ENCODE results near the gene TMEM174. TPM values are rescaled to one million over a fixed set of nuclear protein-coding genes. Genes with fewer than 3 reads are reported as not detected.

The TMEM174 gene
- total and polyA plus RNA-seq, 5 donors from 2014 or later, result not detected

DNA sequence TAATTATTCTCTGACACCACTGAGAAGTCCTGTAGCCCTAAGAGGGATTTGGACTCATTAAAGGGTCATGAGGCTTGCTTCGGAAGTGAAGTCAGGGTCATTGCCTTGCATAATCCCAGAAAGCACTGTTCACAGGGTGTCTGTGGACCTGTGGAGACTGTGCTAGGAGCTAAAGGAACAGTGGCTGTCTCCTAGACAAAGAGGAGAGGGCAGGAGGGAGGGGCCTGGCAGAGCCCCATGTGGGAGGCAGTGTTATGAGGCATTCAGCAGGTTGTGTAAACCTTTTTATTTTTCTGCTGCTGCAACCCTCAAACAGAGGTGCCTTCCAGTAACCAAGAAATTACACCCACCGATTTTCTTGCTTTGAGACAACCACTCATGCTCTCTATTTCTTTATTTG is 3.3 kb downstream of the TMEM174 start:
- Mint-ChIP-seq H3K4me1 (no peaks in the 10 kb centered on the region), H3K4me3 (no peak overlapping the region), H3K36me3 (no peaks in the 10 kb centered on the region), H3K27ac (no peak overlapping the region), H3K9me3 (no peaks in the 10 kb centered on the region), H3K27me3 (peaks cover 59% of the 10 kb centered on the region)
- Histone ChIP-seq H3K4me3 (ENCODE audit: low read depth, low read length) (no peak overlapping the region), H3K4me1 (ENCODE audit: control insufficient read depth, insufficient read depth, low read length, poor library complexity, severe bottlenecking) (no peaks in the 10 kb centered on the region), H3K36me3 (ENCODE audit: control insufficient read depth, insufficient read depth, low read length) (no peaks in the 10 kb centered on the region), H3K27me3 (ENCODE audit: control insufficient read depth, insufficient read depth, low read length) (peaks cover 9% of the 10 kb centered on the region), H3K27ac (ENCODE audit: insufficient read depth, low read length, poor library complexity, severe bottlenecking) (no peak overlapping the region), H3K9me3 (ENCODE audit: control insufficient read depth in 2 of 2, low read length in 2 of 2) (no peaks in the 10 kb centered on the region)
- ATAC-seq (ENCODE audit: low read depth in 2 of 2), result no peak
- DNase-seq, result no peak

DNA sequence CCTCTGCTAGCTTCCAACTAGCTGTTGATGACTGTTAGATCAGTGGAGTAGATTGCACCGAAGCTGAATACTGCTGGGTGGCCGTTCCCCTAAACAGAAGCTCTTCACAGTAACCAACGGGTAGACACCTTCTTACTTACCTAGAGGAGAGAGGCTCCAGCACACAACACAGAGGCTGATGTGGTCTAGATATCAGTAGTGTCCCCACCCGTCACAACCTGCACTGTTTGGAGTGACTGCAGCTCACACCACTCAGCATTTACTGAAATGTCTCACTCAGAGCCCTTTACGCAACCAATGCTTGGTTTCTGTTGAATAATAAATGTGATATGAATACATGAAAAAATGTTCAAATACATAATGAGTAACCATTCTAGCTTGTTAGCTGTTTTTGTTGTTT is 5.3 kb downstream of the TMEM174 start:
- Mint-ChIP-seq H3K27me3 (peaks cover 65% of the 10 kb centered on the region), H3K4me1 (no peaks in the 10 kb centered on the region), H3K9me3 (peaks cover 0 to 3% (median 0%) of the 10 kb centered on the region in 7 donors), H3K36me3 (no peaks in the 10 kb centered on the region), H3K27ac (no peak overlapping the region), H3K4me3 (no peak overlapping the region)
- Histone ChIP-seq H3K9me3 (ENCODE audit: control insufficient read depth in 2 of 2, low read length in 2 of 2) (no peaks in the 10 kb centered on the region), H3K4me1 (ENCODE audit: control insufficient read depth, insufficient read depth, low read length, poor library complexity, severe bottlenecking) (no peaks in the 10 kb centered on the region), H3K4me3 (ENCODE audit: low read depth, low read length) (no peak overlapping the region), H3K27me3 (ENCODE audit: control insufficient read depth, insufficient read depth, low read length) (peaks cover 11% of the 10 kb centered on the region), H3K36me3 (ENCODE audit: control insufficient read depth, insufficient read depth, low read length) (no peaks in the 10 kb centered on the region), H3K27ac (ENCODE audit: insufficient read depth, low read length, poor library complexity, severe bottlenecking) (no peak overlapping the region)
- ATAC-seq (ENCODE audit: low read depth in 2 of 2) (no peak), DNase-seq (no peak)

DNA sequence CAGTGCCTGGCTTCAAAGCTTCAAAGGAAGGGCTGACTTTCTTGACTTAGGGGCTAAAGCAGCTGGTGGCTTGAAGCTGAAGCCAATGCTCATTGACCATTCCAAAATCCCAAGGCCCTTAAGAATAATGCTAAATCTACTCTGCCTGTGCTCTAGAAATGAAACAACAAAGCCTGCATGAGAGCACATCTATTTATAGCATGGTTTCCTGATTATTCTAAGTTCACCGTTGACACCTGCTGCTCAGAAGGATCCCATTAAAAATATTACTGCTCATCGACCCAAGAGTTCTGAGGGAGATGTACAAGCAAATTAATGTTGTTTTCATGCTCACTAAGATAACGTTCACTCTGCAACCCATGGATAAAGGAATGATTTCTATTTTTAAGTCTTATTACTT is 6.7 kb downstream of the TMEM174 start:
- no peak overlapping the region for H3K27ac Mint-ChIP-seq
- peaks cover 0 to 7% (median 3%) of the 10 kb centered on the region in 7 donors for H3K9me3 Mint-ChIP-seq
- H3K4me3 ChIP-seq (ENCODE audit: low read depth, low read length), result no peak overlapping the region
- H3K27me3 ChIP-seq (ENCODE audit: control insufficient read depth, insufficient read depth, low read length), result peaks cover 11% of the 10 kb centered on the region
- H3K36me3 ChIP-seq (ENCODE audit: control insufficient read depth, insufficient read depth, low read length), result no peaks in the 10 kb centered on the region
- no peaks in the 10 kb centered on the region for H3K9me3 ChIP-seq (ENCODE audit: control insufficient read depth in 2 of 2, low read length in 2 of 2)
- H3K36me3 Mint-ChIP-seq, result no peaks in the 10 kb centered on the region
- no peak overlapping the region for H3K27ac ChIP-seq (ENCODE audit: insufficient read depth, low read length, poor library complexity, severe bottlenecking)
- no peak overlapping the region for H3K4me3 Mint-ChIP-seq
- H3K27me3 Mint-ChIP-seq, result peaks cover 60% of the 10 kb centered on the region
- H3K4me1 Mint-ChIP-seq, result no peaks in the 10 kb centered on the region
- no peak for DNase-seq
- no peak for ATAC-seq (ENCODE audit: low read depth in 2 of 2)
- H3K4me1 ChIP-seq (ENCODE audit: control insufficient read depth, insufficient read depth, low read length, poor library complexity, severe bottlenecking), result no peaks in the 10 kb centered on the region

DNA sequence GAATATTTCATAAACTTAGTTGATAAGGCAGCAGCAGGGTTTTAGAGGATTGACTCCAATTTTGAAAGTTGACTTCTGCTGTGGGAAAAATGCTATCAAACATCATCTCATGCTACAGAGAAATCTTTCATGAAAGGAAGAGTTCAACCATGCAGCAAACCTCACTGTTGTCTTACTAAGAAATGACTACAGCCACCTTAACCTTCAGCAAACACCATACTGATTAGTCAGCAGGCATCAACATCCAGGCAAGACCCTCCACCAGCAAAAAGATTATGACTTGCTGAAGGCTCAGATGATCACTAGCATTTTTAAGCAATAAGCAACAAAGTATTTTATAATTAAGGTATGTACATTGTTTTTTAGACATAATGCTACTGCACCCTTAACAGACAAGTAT is 7.6 kb downstream of the TMEM174 start:
- H3K27me3 Mint-ChIP-seq, result peaks cover 52% of the 10 kb centered on the region
- H3K36me3 Mint-ChIP-seq, result no peaks in the 10 kb centered on the region
- H3K27ac ChIP-seq (ENCODE audit: insufficient read depth, low read length, poor library complexity, severe bottlenecking), result no peak overlapping the region
- H3K27ac Mint-ChIP-seq, result no peak overlapping the region
- DNase-seq, result no peak
- H3K4me3 Mint-ChIP-seq, result no peak overlapping the region
- no peak for ATAC-seq (ENCODE audit: low read depth in 2 of 2)
- peaks cover 0 to 13% (median 3%) of the 10 kb centered on the region in 7 donors for H3K9me3 Mint-ChIP-seq
- H3K4me1 ChIP-seq (ENCODE audit: control insufficient read depth, insufficient read depth, low read length, poor library complexity, severe bottlenecking), result no peaks in the 10 kb centered on the region
- no peak overlapping the region for H3K4me3 ChIP-seq (ENCODE audit: low read depth, low read length)
- H3K27me3 ChIP-seq (ENCODE audit: control insufficient read depth, insufficient read depth, low read length), result peaks cover 11% of the 10 kb centered on the region
- H3K4me1 Mint-ChIP-seq, result no peaks in the 10 kb centered on the region
- no peaks in the 10 kb centered on the region for H3K36me3 ChIP-seq (ENCODE audit: control insufficient read depth, insufficient read depth, low read length)
- H3K9me3 ChIP-seq (ENCODE audit: control insufficient read depth in 2 of 2, low read length in 2 of 2), result no peaks in the 10 kb centered on the region

DNA sequence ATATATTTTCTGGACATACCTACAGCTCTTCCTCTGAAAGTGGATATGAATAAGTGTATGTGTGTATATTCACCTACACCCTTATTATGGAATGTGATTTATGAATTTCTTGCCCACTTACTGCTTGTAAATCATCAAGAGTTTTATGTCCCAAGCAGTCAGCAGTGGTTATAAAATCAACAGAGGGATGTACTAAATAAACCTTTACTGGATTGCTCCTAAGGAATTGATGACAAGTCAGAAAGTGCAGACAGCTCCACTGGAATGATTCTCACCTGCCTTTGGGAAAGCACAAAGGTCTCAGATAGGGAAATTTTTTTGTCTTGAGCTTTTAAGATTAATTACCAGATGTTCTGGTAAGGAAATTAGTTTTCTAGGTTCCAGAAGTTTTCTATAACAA is 9.3 kb downstream of the TMEM174 start:
- no peaks in the 10 kb centered on the region for H3K4me1 Mint-ChIP-seq
- no peak overlapping the region for H3K4me3 ChIP-seq (ENCODE audit: low read depth, low read length)
- DNase-seq, result no peak

DNA sequence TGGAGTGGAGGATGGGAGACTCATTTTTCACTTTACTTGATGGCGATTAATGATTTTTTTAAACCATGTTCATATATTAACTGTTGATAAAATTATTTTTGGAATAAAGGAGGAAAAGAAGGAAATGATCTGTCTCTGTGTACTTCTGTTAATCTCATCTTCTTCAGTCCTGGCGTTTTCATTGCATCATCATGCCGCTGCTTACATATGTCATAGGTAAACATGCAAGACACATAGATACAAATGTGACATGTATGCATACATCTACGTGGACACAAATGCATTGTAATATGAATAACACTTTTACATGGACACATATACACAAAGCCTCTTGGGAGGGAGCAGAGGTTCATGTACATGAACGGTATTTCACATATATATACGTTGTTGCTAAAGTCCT is 10.0 kb downstream of the TMEM174 start:
- Mint-ChIP-seq H3K36me3 (no peaks in the 10 kb centered on the region), H3K4me3 (no peak overlapping the region), H3K9me3 (peaks cover 0 to 13% (median 3%) of the 10 kb centered on the region in 7 donors), H3K27me3 (peaks cover 34% of the 10 kb centered on the region), H3K4me1 (no peaks in the 10 kb centered on the region), H3K27ac (no peak overlapping the region)
- DNase-seq (no peak), ATAC-seq (ENCODE audit: low read depth in 2 of 2) (no peak)
- peaks cover 10% of the 10 kb centered on the region for H3K27me3 ChIP-seq (ENCODE audit: control insufficient read depth, insufficient read depth, low read length)
- no peaks in the 10 kb centered on the region for H3K9me3 ChIP-seq (ENCODE audit: control insufficient read depth in 2 of 2, low read length in 2 of 2)
- H3K27ac ChIP-seq (ENCODE audit: insufficient read depth, low read length, poor library complexity, severe bottlenecking), result no peak overlapping the region
- no peak overlapping the region for H3K4me3 ChIP-seq (ENCODE audit: low read depth, low read length)
- H3K36me3 ChIP-seq (ENCODE audit: control insufficient read depth, insufficient read depth, low read length), result no peaks in the 10 kb centered on the region
- no peaks in the 10 kb centered on the region for H3K4me1 ChIP-seq (ENCODE audit: control insufficient read depth, insufficient read depth, low read length, poor library complexity, severe bottlenecking)

More for the DNA sequence above, 9.3 kb downstream of the TMEM174 start:
- no peak for ATAC-seq (ENCODE audit: low read depth in 2 of 2)
- Histone ChIP-seq H3K27ac (ENCODE audit: insufficient read depth, low read length, poor library complexity, severe bottlenecking) (no peak overlapping the region), H3K4me1 (ENCODE audit: control insufficient read depth, insufficient read depth, low read length, poor library complexity, severe bottlenecking) (no peaks in the 10 kb centered on the region), H3K9me3 (ENCODE audit: control insufficient read depth in 2 of 2, low read length in 2 of 2) (no peaks in the 10 kb centered on the region), H3K27me3 (ENCODE audit: control insufficient read depth, insufficient read depth, low read length) (peaks cover 10% of the 10 kb centered on the region), H3K36me3 (ENCODE audit: control insufficient read depth, insufficient read depth, low read length) (no peaks in the 10 kb centered on the region)
- Mint-ChIP-seq H3K36me3 (no peaks in the 10 kb centered on the region), H3K27ac (no peak overlapping the region), H3K27me3 (peaks cover 39% of the 10 kb centered on the region), H3K9me3 (peaks cover 0 to 13% (median 3%) of the 10 kb centered on the region in 7 donors), H3K4me3 (no peak overlapping the region)

DNA sequence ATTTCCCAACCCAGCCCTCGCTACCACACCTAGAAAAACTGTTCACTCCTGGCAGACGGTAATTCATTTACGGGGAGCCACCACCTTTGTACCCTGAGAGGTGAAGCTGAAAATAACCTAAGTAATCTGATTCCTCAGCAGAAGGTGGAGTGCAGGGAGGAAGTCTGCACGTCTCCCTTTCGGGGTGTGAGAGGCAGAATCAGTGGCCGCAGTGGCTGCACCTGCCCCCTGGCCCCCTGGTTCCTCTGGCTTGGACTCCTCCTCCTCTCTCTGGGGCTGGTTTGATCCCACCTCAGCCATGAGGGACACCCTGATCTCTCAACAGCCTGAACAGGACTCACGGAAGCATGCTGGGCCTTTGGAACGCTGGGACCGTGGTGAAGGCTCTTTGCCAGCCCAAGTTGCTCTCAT is 10.5 kb downstream of the TMEM174 start:
- ATAC-seq (ENCODE audit: low read depth in 2 of 2), result no peak

DNA sequence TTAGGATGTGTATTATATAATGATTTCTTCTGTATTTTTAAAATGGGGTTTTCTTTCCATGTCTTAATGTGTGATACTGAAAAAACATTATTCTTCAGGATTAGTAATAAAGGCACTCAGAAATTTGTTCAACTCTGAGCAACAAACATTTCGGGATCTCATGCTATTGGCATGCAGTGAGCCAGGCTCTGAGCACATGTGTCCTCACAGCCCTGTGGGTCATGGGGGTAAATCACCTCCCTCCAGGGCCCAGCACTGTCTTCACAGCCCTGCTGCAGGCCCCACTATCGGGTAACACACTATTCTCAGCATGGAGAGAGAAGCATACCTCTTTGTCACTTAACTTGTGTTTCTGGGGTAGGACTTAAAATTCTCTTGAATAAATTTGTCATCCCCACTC is 14.0 kb downstream of the TMEM174 start:
- ATAC-seq (ENCODE audit: low read depth in 2 of 2), result no peak
- H3K36me3 ChIP-seq (ENCODE audit: control insufficient read depth, insufficient read depth, low read length), result no peaks in the 10 kb centered on the region
- H3K4me1 ChIP-seq (ENCODE audit: control insufficient read depth, insufficient read depth, low read length, poor library complexity, severe bottlenecking), result no peaks in the 10 kb centered on the region
- Mint-ChIP-seq H3K4me3 (no peak overlapping the region), H3K36me3 (no peaks in the 10 kb centered on the region), H3K4me1 (no peaks in the 10 kb centered on the region), H3K9me3 (peaks cover 0 to 13% (median 3%) of the 10 kb centered on the region in 7 donors), H3K27ac (no peak overlapping the region), H3K27me3 (peaks cover 10% of the 10 kb centered on the region)
- no peak overlapping the region for H3K27ac ChIP-seq (ENCODE audit: insufficient read depth, low read length, poor library complexity, severe bottlenecking)
- H3K27me3 ChIP-seq (ENCODE audit: control insufficient read depth, insufficient read depth, low read length), result peaks cover 3% of the 10 kb centered on the region
- no peak for DNase-seq
- H3K4me3 ChIP-seq (ENCODE audit: low read depth, low read length), result no peak overlapping the region
- H3K9me3 ChIP-seq (ENCODE audit: control insufficient read depth in 2 of 2, low read length in 2 of 2), result no peaks in the 10 kb centered on the region

More for the DNA sequence above, 10.5 kb downstream of the TMEM174 start:
- DNase-seq, result no peak
- Mint-ChIP-seq H3K36me3 (no peaks in the 10 kb centered on the region), H3K9me3 (peaks cover 0 to 13% (median 3%) of the 10 kb centered on the region in 7 donors), H3K4me1 (no peaks in the 10 kb centered on the region), H3K4me3 (no peak overlapping the region), H3K27ac (no peak overlapping the region), H3K27me3 (peaks cover 30% of the 10 kb centered on the region)
- Histone ChIP-seq H3K4me1 (ENCODE audit: control insufficient read depth, insufficient read depth, low read length, poor library complexity, severe bottlenecking) (no peaks in the 10 kb centered on the region), H3K27ac (ENCODE audit: insufficient read depth, low read length, poor library complexity, severe bottlenecking) (no peak overlapping the region), H3K36me3 (ENCODE audit: control insufficient read depth, insufficient read depth, low read length) (no peaks in the 10 kb centered on the region), H3K27me3 (ENCODE audit: control insufficient read depth, insufficient read depth, low read length) (peaks cover 10% of the 10 kb centered on the region), H3K4me3 (ENCODE audit: low read depth, low read length) (no peak overlapping the region), H3K9me3 (ENCODE audit: control insufficient read depth in 2 of 2, low read length in 2 of 2) (no peaks in the 10 kb centered on the region)

Data from CD4-positive, CD25-positive, alpha-beta regulatory T cell (primary cell).